SK-N-DZ (cell line): Measurements from ENCODE around the gene RAB44.

Experiments used
- DNase-seq: peaks from one replicate; pipeline ENCODE4 v3.0.0-alpha.2; 2015; ENCODE audit warnings: low spot score

RAB44 gene

DNA sequence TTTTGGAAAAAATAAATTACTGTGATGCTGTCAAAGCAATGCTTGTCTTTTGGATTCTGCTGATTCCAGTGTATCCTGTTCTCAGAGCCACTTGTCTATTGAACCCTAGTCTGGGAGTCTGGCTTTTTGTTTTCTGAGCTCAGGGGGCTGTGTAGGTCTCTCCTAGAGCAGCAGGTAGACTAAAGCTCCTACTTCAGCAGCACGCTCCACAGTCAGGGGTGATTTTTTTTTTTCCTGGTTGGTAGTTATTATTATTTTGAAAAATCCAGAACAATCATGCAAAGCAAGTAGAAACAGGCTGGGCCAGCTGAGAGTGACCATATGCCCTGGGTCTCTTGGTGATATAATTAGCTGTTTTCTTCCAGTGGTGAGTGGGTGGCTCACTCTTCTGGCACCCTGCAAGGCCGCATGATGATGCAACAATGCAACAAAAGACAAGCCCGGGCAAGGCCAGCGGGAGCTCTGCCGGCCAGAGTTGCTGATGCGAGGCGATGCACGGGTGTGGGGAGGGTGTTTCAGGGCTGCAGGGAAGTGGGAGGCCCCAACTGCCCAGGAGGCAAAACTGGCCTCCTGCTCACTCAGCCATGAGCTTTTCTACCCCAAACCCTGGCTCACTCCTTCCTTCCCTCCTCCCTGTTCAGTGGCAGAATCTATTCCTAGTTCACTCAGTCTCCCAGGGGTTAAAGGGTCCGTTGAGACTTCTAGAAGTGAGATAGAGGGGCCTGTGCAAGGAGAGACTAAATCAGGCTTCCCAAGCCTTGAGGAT lies 30.6 kb upstream of the RAB44 start:
- DNase-seq, result peak; percentile 67

GRCh38 chr6:36668591-36668990 lies 29.0 kb upstream of the RAB44 start:
- no peak for DNase-seq

GRCh38 chr6:36669002-36669401 lies 28.6 kb upstream of the RAB44 start:
- DNase-seq, result no peak

DNA sequence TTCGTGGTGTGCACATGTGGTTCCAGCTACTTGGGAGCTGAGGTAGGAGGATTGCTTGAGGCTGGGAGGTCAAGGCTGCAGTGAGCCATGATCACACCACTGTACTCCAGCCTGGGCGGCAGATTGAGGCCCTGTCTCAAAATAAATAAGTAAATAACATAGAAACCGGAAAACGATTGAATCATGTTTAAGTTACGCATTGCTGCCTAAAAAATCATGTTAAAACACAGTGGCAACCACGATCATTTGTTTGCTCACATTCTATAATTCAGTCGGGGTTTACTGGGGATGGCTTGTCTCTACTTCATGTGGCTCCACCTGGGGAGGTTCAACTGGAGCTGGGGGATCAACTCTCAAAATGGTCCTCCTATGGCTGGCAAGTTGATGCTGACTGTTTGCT lies 27.4 kb upstream of the RAB44 start:
- no peak for DNase-seq

- DNase-seq, result no peak
Observed at GRCh38 chr6:36671687-36672375, 25.8 kb upstream of the RAB44 start.

- no peak for DNase-seq
Observed at GRCh38 chr6:36673882-36674281, 23.7 kb upstream of the RAB44 start.

- no peak for DNase-seq
Observed at GRCh38 chr6:36674942-36675341, 22.7 kb upstream of the RAB44 start.

DNA sequence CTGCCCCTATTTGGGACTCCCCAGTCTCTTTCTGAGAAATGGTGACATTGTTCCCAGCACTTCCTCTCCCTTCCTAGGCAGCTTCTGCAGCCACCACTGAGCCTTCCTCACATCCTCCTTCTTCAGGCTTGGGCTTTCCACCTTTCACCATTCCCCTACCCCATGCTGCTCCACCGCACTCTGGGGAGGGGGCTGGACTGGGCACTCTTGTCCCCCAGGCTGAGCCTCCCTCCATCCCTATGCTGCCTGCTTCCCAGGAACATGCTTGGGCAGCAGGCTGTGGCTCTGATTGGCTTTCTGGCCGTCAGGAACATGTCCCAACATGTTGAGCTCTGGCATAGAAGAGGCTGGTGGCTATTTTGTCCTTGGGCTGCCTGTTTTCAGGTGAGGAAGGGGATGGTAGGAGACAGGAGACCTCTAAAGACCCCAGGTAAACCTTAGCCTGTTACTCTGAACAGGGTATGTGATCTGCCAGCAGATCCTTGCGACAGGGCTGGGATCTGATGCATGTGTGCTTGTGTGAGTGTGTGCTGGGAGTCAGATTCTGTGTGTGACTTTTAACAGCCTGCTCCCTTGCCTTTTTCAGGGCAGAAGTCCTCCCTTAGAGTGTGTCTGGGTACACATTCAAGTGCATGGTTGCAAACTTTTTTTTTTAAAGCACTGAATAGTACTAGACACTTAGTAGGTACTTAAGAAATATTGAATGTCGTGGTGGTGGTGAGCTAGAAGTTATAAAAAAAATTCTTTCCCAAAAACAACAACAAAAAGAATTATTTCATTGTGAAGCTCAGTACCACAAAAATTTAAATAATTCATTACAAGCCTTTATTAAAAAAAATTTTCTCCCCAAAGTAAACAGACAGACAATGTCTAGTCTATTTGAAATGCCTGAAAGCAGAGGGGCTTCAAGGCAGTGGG lies 21.2 kb upstream of the RAB44 start:
- no peak for DNase-seq

- DNase-seq, result no peak
Observed at GRCh38 chr6:36677059-36677749, 20.4 kb upstream of the RAB44 start.

DNA sequence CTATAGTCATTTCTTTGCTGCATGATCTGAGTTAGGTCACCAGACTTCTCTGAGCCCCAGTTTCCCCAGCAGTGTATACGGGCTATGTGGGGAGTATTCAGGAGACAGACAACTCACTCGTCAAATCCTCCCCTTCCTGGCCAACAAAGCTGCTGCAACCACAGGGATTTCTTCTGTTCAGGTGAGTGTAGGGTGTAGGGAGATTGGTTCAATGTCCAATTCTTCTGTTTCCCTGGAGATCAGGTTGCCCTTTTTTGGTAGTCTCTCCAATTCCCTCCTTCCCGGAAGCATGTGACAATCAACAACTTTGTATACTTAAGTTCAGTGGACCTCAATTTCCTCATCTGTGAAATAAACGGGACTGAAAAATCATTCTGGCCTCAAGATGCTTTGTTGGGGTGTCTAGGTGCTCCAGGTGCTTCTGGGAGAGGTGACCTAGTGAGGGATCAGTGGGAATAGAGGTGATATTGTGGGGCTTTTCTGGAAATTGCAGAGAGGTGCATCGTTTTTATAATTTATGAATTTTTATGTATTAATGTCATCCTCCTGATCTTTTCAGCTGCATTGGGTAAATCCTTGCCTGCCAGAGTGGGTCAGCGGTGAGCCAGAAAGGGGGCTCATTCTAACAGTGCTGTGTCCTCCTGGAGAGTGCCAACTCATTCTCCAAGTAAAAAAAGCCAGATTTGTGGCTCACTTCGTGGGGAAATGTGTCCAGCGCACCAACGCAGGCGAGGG lies 19.7 kb upstream of the RAB44 start:
- no peak for DNase-seq

DNA sequence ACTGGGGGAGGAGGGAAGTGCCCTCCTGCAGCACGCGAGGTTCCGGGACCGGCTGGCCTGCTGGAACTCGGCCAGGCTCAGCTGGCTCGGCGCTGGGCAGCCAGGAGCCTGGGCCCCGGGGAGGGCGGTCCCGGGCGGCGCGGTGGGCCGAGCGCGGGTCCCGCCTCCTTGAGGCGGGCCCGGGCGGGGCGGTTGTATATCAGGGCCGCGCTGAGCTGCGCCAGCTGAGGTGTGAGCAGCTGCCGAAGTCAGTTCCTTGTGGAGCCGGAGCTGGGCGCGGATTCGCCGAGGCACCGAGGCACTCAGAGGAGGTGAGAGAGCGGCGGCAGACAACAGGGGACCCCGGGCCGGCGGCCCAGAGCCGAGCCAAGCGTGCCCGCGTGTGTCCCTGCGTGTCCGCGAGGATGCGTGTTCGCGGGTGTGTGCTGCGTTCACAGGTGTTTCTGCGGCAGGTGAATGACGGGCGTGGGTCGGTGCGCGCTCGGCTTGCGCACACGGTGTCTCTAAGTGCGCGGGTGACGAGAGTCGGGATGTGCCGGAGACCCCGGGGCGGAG lies 19.1 kb upstream of the RAB44 start, which contains the start of gene CDKN1A:
TSS of gene CDKN1A (plus strand) at position 227 of the 555 bp plus-strand sequence. CDS start 5,388 bp downstream, outside the sequence.
- peak; percentile 76 for DNase-seq

DNA sequence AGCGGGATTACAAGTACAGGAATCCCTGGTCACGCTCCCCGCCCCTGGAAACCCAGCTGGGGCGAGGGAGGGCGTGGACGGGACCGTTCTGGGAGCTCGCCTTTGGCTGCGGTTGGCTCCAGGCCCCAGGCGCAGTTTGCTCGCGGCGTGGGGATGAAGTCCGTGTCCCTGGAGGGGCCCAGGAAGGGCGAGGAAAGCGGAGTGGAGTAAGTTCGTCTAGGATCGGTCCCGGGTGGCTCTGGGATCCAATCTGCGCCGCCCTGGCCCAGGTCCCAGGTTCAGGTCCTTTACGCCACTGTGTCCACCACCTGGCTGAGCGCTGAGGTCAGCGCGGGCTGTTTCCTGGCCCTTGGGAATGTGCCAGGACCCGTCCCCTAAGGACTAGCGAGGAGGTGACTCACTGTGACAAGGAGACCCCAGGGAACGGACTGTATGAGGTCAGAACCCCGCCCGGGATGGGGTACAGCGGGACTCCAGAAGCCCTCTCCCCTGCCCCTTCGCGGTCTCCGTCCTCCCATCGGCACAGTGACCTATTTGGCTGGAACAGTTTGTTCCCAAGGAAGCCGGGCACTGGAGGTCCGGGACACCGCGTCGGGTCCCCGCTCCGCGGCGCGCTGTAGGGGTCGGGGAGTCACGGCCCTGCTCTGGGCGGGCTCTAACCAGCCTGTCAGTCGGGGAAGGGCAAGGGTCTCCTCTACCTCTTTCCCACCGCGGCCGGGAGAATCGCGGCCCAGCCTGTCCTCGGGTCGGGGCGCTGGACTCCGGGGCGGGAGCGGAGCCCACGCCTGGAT lies 18.4 kb upstream of the RAB44 start:
- no peak for DNase-seq

- DNase-seq, result no peak
Observed at GRCh38 chr6:36682328-36683144, 15.1 kb upstream of the RAB44 start.

- no peak for DNase-seq
Observed at GRCh38 chr6:36683145-36683655, 14.4 kb upstream of the RAB44 start.

DNA sequence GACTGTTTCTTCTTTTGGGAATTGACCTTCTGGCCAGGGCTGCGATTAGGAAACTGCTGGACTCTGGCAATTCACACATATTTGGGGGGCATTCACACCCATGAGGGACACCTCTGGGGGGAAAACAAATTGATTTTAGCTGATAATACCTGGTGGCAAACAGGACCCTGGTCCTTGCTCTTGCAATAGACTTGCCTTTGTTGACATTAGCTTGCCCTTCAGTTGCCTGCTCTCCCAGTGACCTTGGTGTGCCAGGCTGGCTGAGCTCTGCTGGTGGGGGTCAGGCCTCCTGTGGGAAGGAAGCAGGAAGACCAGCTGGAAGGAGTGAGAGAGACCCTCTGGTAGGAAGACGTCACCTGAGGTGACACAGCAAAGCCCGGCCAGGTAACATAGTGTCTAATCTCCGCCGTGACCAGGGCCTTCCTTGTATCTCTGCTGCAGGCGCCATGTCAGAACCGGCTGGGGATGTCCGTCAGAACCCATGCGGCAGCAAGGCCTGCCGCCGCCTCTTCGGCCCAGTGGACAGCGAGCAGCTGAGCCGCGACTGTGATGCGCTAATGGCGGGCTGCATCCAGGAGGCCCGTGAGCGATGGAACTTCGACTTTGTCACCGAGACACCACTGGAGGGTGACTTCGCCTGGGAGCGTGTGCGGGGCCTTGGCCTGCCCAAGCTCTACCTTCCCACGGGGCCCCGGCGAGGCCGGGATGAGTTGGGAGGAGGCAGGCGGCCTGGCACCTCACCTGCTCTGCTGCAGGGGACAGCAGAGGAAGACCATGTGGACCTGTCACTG lies 13.8 kb upstream of the RAB44 start:
- no peak for DNase-seq

- DNase-seq, result no peak
Observed at GRCh38 chr6:36684447-36684812, 13.2 kb upstream of the RAB44 start.

DNA sequence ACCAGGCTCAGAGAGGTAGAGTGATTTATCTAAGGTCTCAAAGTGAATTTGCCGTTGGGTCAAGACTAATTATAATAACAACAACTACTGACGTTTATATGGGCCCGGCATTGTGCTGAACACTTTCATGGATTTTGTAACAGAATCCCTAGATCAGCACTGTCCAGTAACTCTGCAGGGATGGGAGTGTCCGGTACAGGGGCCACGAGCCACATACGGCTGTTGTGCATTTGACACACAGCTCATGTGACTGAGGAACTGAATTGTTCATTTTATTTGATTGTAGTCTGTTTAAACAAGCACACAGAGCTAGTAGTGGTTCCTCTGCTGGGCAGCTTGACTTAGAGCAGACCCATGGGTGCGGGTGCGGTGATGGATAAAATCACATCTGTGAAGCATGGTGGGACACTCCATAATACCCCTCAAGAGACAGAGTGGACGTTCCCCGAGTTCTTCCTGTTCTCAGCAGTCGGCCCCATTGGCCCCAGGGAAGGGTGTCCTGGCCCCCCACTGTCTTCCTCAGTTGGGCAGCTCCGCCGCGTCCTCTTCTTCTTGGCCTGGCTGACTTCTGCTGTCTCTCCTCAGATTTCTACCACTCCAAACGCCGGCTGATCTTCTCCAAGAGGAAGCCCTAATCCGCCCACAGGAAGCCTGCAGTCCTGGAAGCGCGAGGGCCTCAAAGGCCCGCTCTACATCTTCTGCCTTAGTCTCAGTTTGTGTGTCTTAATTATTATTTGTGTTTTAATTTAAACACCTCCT lies 12.3 kb upstream of the RAB44 start:
- DNase-seq, result no peak
